Measurements from ENCODE around the gene EEFSEC.

Gene EEFSEC

GRCh38 chr3:128326051-128326823 lies 173.0 kb downstream of the EEFSEC start:
- no peak for TF ChIP-seq CTCF (IDR thresholded peaks at IDR 0.05; ENCODE audit: insufficient read depth, low read length, poor library complexity, severe bottlenecking)
- Histone ChIP-seq H3K27me3 (replicated peaks; ENCODE audit: control insufficient read depth, insufficient read depth, low read length) (no peaks in the 10 kb centered on the region), H3K4me3 (replicated peaks; ENCODE audit: low read depth, low read length) (no peak overlapping the region), H3K36me3 (ENCODE audit: control insufficient read depth, insufficient read depth, low read length) (no peaks in the 10 kb centered on the region; the same call in 1 of the 2 replicates)
- DNase-seq (ENCODE audit: extremely low read depth, insufficient read length): no peak

- TF ChIP-seq CTCF (IDR thresholded peaks at IDR 0.05; ENCODE audit: insufficient read depth, low read length, poor library complexity, severe bottlenecking): no peak
- DNase-seq (ENCODE audit: extremely low read depth, insufficient read length): no peak
- Histone ChIP-seq H3K36me3 (ENCODE audit: control insufficient read depth, insufficient read depth, low read length) (no peaks in the 10 kb centered on the region; the same call in 1 of the 2 replicates), H3K27me3 (replicated peaks; ENCODE audit: control insufficient read depth, insufficient read depth, low read length) (no peaks in the 10 kb centered on the region), H3K4me3 (replicated peaks; ENCODE audit: low read depth, low read length) (no peak overlapping the region)
These were observed 174.3 kb downstream of the EEFSEC start for GRCh38 chr3:128327606-128328031.

GRCh38 chr3:128328546-128329458 lies 175.5 kb downstream of the EEFSEC start:
- no peak for DNase-seq (ENCODE audit: extremely low read depth, insufficient read length)
- H3K4me3 ChIP-seq (replicated peaks; ENCODE audit: low read depth, low read length): no peak overlapping the region
- no peaks in the 10 kb centered on the region; the same call in 1 of the 2 replicates for H3K36me3 ChIP-seq (ENCODE audit: control insufficient read depth, insufficient read depth, low read length)
- no peak for TF ChIP-seq CTCF (IDR thresholded peaks at IDR 0.05; ENCODE audit: insufficient read depth, low read length, poor library complexity, severe bottlenecking)
- no peaks in the 10 kb centered on the region for H3K27me3 ChIP-seq (replicated peaks; ENCODE audit: control insufficient read depth, insufficient read depth, low read length)

- no peaks in the 10 kb centered on the region; the same call in 1 of the 2 replicates for H3K36me3 ChIP-seq (ENCODE audit: control insufficient read depth, insufficient read depth, low read length)
- TF ChIP-seq CTCF (IDR thresholded peaks at IDR 0.05; ENCODE audit: insufficient read depth, low read length, poor library complexity, severe bottlenecking): no peak
- H3K4me3 ChIP-seq (replicated peaks; ENCODE audit: low read depth, low read length): no peak overlapping the region
- no peak for DNase-seq (ENCODE audit: extremely low read depth, insufficient read length)
- H3K27me3 ChIP-seq (replicated peaks; ENCODE audit: control insufficient read depth, insufficient read depth, low read length): no peaks in the 10 kb centered on the region
These were observed 176.4 kb downstream of the EEFSEC start for GRCh38 chr3:128329491-128330213.

GRCh38 chr3:128330214-128330842 lies 177.0 kb downstream of the EEFSEC start:
- no peak overlapping the region for H3K4me3 ChIP-seq (replicated peaks; ENCODE audit: low read depth, low read length)
- DNase-seq (ENCODE audit: extremely low read depth, insufficient read length): no peak
- no peaks in the 10 kb centered on the region for H3K27me3 ChIP-seq (replicated peaks; ENCODE audit: control insufficient read depth, insufficient read depth, low read length)

More at GRCh38 chr3:128330214-128330842, 177.0 kb downstream of the EEFSEC start:
- no peak for TF ChIP-seq CTCF (IDR thresholded peaks at IDR 0.05; ENCODE audit: insufficient read depth, low read length, poor library complexity, severe bottlenecking)
- no peaks in the 10 kb centered on the region; the same call in 1 of the 2 replicates for H3K36me3 ChIP-seq (ENCODE audit: control insufficient read depth, insufficient read depth, low read length)
